Endodermal cell (in vitro differentiated cells): ENCODE results near the gene ADAMTS15. TPM values are rescaled to one million over a fixed set of nuclear protein-coding genes. Genes with fewer than 3 reads are reported as not detected.

ENCODE experiments used
- DNase-seq: peaks from one replicate; pipeline ENCODE4 v3.0.0-alpha.2; 2017
- H3K27ac ChIP-seq: 2 replicates; pipeline ENCODE4 v1.5.1; 2013; ENCODE audit warnings: mild to moderate bottlenecking, low read depth, low read length, moderate library complexity
- H3K27me3 ChIP-seq: 2 replicates; pipeline ENCODE4 v1.6.1; 2013; ENCODE audit warnings: mild to moderate bottlenecking, low read length, moderate library complexity; ENCODE audit not compliant: insufficient read depth, control insufficient read depth, poor library complexity, severe bottlenecking
- H3K36me3 ChIP-seq: 2 replicates; pipeline ENCODE4 v1.7.0; 2013; ENCODE audit warnings: mild to moderate bottlenecking, low read length, moderate library complexity; ENCODE audit not compliant: control insufficient read depth, insufficient read depth
- H3K4me1 ChIP-seq: one replicate; pipeline ENCODE4 v1.7.0; 2013; ENCODE audit warnings: low read length; ENCODE audit not compliant: control insufficient read depth, insufficient read depth
- H3K4me3 ChIP-seq: 2 replicates; pipeline ENCODE4 v1.5.1; 2013; ENCODE audit warnings: mild to moderate bottlenecking, low read length, moderate library complexity
- H3K9ac ChIP-seq: 2 replicates; pipeline ENCODE4 v1.6.1; 2013; ENCODE audit warnings: mild to moderate bottlenecking, low read length, moderate library complexity; ENCODE audit not compliant: poor library complexity, severe bottlenecking; ENCODE audit errors: extremely low read depth
- H3K9me3 ChIP-seq: 2 replicates; pipeline ENCODE4 v1.6.1; 2013; ENCODE audit warnings: mild to moderate bottlenecking, low read length, moderate library complexity; ENCODE audit not compliant: control insufficient read depth
- H3K27ac Mint-ChIP-seq: 2 replicates; pipeline ENCODE4 v1.8.0; 2020; ENCODE audit warnings: mixed read lengths
- H3K27me3 Mint-ChIP-seq: 2 replicates; pipeline ENCODE4 v1.8.0; 2021; ENCODE audit warnings: mild to moderate bottlenecking, mixed read lengths; ENCODE audit not compliant: insufficient read depth
- H3K36me3 Mint-ChIP-seq: 2 replicates; pipeline ENCODE4 v1.8.0; 2020; ENCODE audit warnings: low read depth, mixed read lengths
- H3K4me1 Mint-ChIP-seq: 2 replicates; pipeline ENCODE4 v1.8.0; 2020; ENCODE audit warnings: mixed read lengths
- H3K4me3 Mint-ChIP-seq: 2 replicates; pipeline ENCODE4 v1.8.0; 2020; ENCODE audit warnings: mild to moderate bottlenecking, moderate library complexity, mixed read lengths
- H3K9me3 Mint-ChIP-seq: 2 replicates; pipeline ENCODE4 v1.8.0; 2020; ENCODE audit warnings: mild to moderate bottlenecking, mixed read lengths
- CTCF ChIP-seq: fragments of 200-600 bp; sonication (generic); conservative IDR thresholded peaks from 2 replicates; pipeline ENCODE4 v1.5.0; 2021; ENCODE audit warnings: antibody characterized with exemption, mild to moderate bottlenecking
- WGBS, 2 experiments: methylation state at CpG; one replicate each; pipeline versions ENCODE4 v1.1.5 to v1.1.7; 2013; ENCODE audit warnings: missing lambda C conversion rate in 2 of 2, mixed read lengths in 1 of 2; ENCODE audit not compliant: insufficient coverage in 1 of 2, insufficient read length in 1 of 2; 5-methylcytosine and 5-hydroxymethylcytosine counted together
- total RNA-seq, 2 donors: library from RNA; stranded (reverse); fragmentation: NEBNext Ultra II Directional in 1 of 2; extraction: Animal tissue kit (Norgen Biotek cat#: 25700) in 1 of 2; gene quantifications; 2 replicates in 1 of 2; 3 replicates in 1 of 2; pipeline ENCODE4 v1.2.1, GENCODE V29; 2021

The ADAMTS15 gene
- total RNA-seq, 2 donors from 2014 or later: 0.27 to 1.0 TPM

GRCh38 chr11:130511765-130512164 is 63.3 kb downstream of the ADAMTS15 start:
- Mint-ChIP-seq H3K4me1 (peaks cover 15% of the 10 kb centered on the region), H3K27ac (no peak overlapping the region), H3K9me3 (peaks cover 18% of the 10 kb centered on the region), H3K27me3 (peaks cover 6% of the 10 kb centered on the region), H3K4me3 (no peak overlapping the region), H3K36me3 (peaks cover 9% of the 10 kb centered on the region)
- no peak overlapping the region for H3K27ac ChIP-seq
- no peaks in the 10 kb centered on the region for H3K36me3 ChIP-seq
- no peaks in the 10 kb centered on the region for H3K4me1 ChIP-seq
- H3K4me3 ChIP-seq: no peak overlapping the region
- H3K9ac ChIP-seq: no peak overlapping the region
- H3K27me3 ChIP-seq: no peaks in the 10 kb centered on the region
- H3K9me3 ChIP-seq: peaks cover 16% of the 10 kb centered on the region
- no peak for DNase-seq
- TF ChIP-seq CTCF: no peak
- 94 to 100% methylated on average over 2 of the region's 2 CpGs for WGBS, 2 experiments

- no peaks in the 10 kb centered on the region for H3K4me1 ChIP-seq
- no peak overlapping the region for H3K4me3 Mint-ChIP-seq
- H3K27me3 ChIP-seq: no peaks in the 10 kb centered on the region
- H3K27me3 Mint-ChIP-seq: peaks cover 6% of the 10 kb centered on the region
- H3K9me3 ChIP-seq: peaks cover 9% of the 10 kb centered on the region
- H3K9me3 Mint-ChIP-seq: peaks cover 11% of the 10 kb centered on the region
- H3K27ac ChIP-seq: no peak overlapping the region
- no peak for DNase-seq
- H3K9ac ChIP-seq: no peak overlapping the region
- no peak for TF ChIP-seq CTCF
- no peak overlapping the region for H3K27ac Mint-ChIP-seq
- H3K36me3 Mint-ChIP-seq: peaks cover 7% of the 10 kb centered on the region
- H3K36me3 ChIP-seq: no peaks in the 10 kb centered on the region
- 85% methylated on average over 4 of the region's 4 CpGs; no CpG with 5 or more reads in 1 of the 2 experiments for WGBS, 2 experiments
- no peak overlapping the region for H3K4me3 ChIP-seq
- peaks cover 15% of the 10 kb centered on the region for H3K4me1 Mint-ChIP-seq
These were observed 64.2 kb downstream of the ADAMTS15 start for GRCh38 chr11:130512662-130513061.

- peaks cover 6% of the 10 kb centered on the region for H3K9me3 Mint-ChIP-seq
- 0 to 72% methylated on average over 1 to 4 of the region's 4 CpGs for WGBS, 2 experiments
- Histone ChIP-seq H3K4me3 (no peak overlapping the region), H3K36me3 (no peaks in the 10 kb centered on the region), H3K27me3 (no peaks in the 10 kb centered on the region), H3K9me3 (peaks cover 5% of the 10 kb centered on the region), H3K4me1 (no peaks in the 10 kb centered on the region), H3K27ac (no peak overlapping the region), H3K9ac (no peak overlapping the region)
- peaks cover 15% of the 10 kb centered on the region for H3K4me1 Mint-ChIP-seq
- TF ChIP-seq CTCF: no peak
- DNase-seq: no peak
- peaks cover 2% of the 10 kb centered on the region for H3K36me3 Mint-ChIP-seq
- no peak overlapping the region for H3K27ac Mint-ChIP-seq
- no peak overlapping the region for H3K4me3 Mint-ChIP-seq
- peaks cover 6% of the 10 kb centered on the region for H3K27me3 Mint-ChIP-seq
These were observed 64.7 kb downstream of the ADAMTS15 start for GRCh38 chr11:130513132-130513531.
